GM23248 (cell line): Measurements from ENCODE around the gene TXNL4B. TPM values are rescaled to one million over a fixed set of nuclear protein-coding genes. Genes with fewer than 3 reads are reported as not detected.

ENCODE experiments used
- DNase-seq: peaks from one replicate; pipeline ENCODE4 v3.0.0-alpha.2; 2015
- H2AFZ ChIP-seq: fragments of 200-600 bp; sonication (generic); 2 replicates; pipeline ENCODE4 v1.6.1; 2016; ENCODE audit warnings: antibody characterized with exemption
- H3F3A ChIP-seq: fragments of 200-600 bp; sonication (generic); 2 replicates; pipeline ENCODE4 v1.6.1; 2016; ENCODE audit warnings: mild to moderate bottlenecking, antibody characterized with exemption, mixed run types; ENCODE audit not compliant: insufficient read depth
- H3K27ac ChIP-seq: fragments of 200-600 bp; sonication (generic); 2 replicates; pipeline ENCODE4 v1.5.1; 2016; ENCODE audit warnings: mild to moderate bottlenecking
- H3K27me3 ChIP-seq: fragments of 200-600 bp; sonication (generic); replicated peaks from 2 replicates; pipeline ENCODE4 v1.6.1; 2016; ENCODE audit warnings: mild to moderate bottlenecking; ENCODE audit not compliant: insufficient read depth
- H3K36me3 ChIP-seq: fragments of 200-600 bp; sonication (generic); 2 replicates; pipeline ENCODE4 v1.6.1; 2016; ENCODE audit warnings: low read depth, mild to moderate bottlenecking
- H3K4me1 ChIP-seq: fragments of 200-600 bp; sonication (generic); 2 replicates; pipeline ENCODE4 v1.6.1; 2016; ENCODE audit warnings: mild to moderate bottlenecking; ENCODE audit not compliant: insufficient read depth
- H3K4me2 ChIP-seq: fragments of 200-600 bp; sonication (generic); one replicate; pipeline ENCODE4 v1.6.1; 2016; ENCODE audit warnings: mild to moderate bottlenecking; ENCODE audit not compliant: unreplicated experiment
- H3K4me3 ChIP-seq: fragments of 200-600 bp; sonication (generic); 2 replicates; pipeline ENCODE4 v1.5.1; 2016; ENCODE audit warnings: mild to moderate bottlenecking
- H3K79me2 ChIP-seq: fragments of 200-600 bp; sonication (generic); 2 replicates; pipeline ENCODE4 v1.6.1; 2016; ENCODE audit warnings: mild to moderate bottlenecking; ENCODE audit not compliant: insufficient read depth
- H3K9ac ChIP-seq: fragments of 200-600 bp; sonication (generic); 2 replicates; pipeline ENCODE4 v1.6.1; 2016; ENCODE audit warnings: mild to moderate bottlenecking
- H3K9me2 ChIP-seq: fragments of 200-600 bp; sonication (generic); 2 replicates; pipeline ENCODE4 v1.6.1; 2016; ENCODE audit warnings: mixed run types, mild to moderate bottlenecking, moderate library complexity; ENCODE audit not compliant: insufficient read depth
- H3K9me3 ChIP-seq: fragments of 200-600 bp; sonication (generic); one replicate; pipeline ENCODE4 v1.6.1; 2017; ENCODE audit warnings: low read depth
- H4K20me1 ChIP-seq: fragments of 200-600 bp; sonication (generic); 2 replicates; pipeline ENCODE4 v1.6.0; 2016; ENCODE audit not compliant: insufficient read depth
- EZH2 ChIP-seq: fragments of 200-600 bp; sonication (generic); IDR thresholded peaks from 2 replicates; pipeline ENCODE4 v1.6.1; 2018; ENCODE audit warnings: antibody characterized with exemption, mild to moderate bottlenecking; ENCODE audit not compliant: insufficient read depth, poor library complexity, severe bottlenecking
- EZH2phosphoT487 ChIP-seq: fragments of 200-600 bp; sonication (generic); IDR thresholded peaks from 2 replicates; pipeline ENCODE4 v1.6.1; 2018; ENCODE audit warnings: antibody characterized with exemption, moderate library complexity, mild to moderate bottlenecking, low read depth; ENCODE audit not compliant: insufficient read depth
- WGBS, 2 experiments: methylation state at CpG; one replicate each; pipeline ENCODE4 v1.1.6; 2015 to 2017; ENCODE audit warnings: low lambda C conversion rate in 2 of 2, low coverage in 1 of 2; ENCODE audit errors: missing lambda C conversion rate in 2 of 2; 5-methylcytosine and 5-hydroxymethylcytosine counted together
- in situ Hi-C: fragments of 300-500 bp; cut with MboI; formaldehyde crosslinking; loops from 2 replicates; pipeline ENCODE4 v1.15.0; 2020
- polyA plus RNA-seq: library from polyadenylated mRNA; unstranded; fragments of >200 nt; fragmentation: Nextera tagmentation; extraction: Ambion mirVana; gene quantifications from 2 replicates; pipeline ENCODE4 v1.2.1, GENCODE V29; 2016
- total RNA-seq: library from RNA; depleted of rRNA; stranded (reverse); fragments of >200 nt; shearing (Covaris generic); gene quantifications from 2 replicates; pipeline ENCODE4 v1.2.3, GENCODE V29; 2014

The TXNL4B gene
- total and polyA plus RNA-seq, 2 experiments from 2014 or later: 6.6 to 9.1 TPM

DNA sequence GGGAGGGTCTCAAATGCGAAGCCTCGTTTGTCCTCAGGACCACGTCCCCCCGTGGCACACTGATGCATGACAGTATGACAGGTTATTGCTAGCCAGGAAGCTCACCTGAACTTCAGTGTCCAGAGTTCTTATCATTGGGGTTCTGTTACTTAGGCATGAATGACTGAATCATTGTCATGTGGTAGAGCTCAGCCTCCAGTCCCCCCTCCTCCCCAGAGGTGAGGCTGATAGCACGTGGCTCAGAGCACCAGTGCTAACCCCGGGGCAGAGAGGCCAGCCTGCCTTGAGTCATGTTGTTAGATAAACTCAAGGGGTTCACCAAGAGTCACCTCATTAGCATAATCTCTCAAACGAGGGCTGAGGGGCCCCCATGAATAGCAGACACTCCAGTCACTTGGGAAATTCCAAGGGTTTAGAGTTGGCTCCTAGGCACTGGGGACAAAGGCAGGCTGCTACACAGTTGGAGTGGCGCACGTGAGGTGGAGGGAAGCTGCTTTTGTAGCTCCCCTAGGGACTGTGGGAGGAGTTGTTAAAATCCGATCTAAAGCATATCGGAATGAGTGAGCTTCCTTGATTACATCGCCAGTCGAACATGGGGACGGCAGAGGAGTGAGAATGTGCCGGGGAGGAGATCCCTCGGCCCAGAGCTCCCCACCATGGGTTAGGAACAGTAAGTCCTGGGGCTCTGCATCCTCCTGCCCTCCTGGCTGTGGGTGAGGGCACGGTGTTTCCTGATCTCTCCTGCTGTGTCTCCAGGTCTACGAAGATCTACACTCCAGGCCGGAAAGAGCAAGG is 18.4 kb upstream of the TXNL4B start:
- no peak for DNase-seq
- no peaks in the 10 kb centered on the region for H4K20me1 ChIP-seq
- WGBS, 2 experiments: 86 to 92% methylated on average over 19 of the region's 19 CpGs
- TF ChIP-seq EZH2phosphoT487 (no peak), EZH2 (no peak)
- H3F3A ChIP-seq: no peaks in the 10 kb centered on the region
- H3K9ac ChIP-seq: no peak overlapping the region
- no peak overlapping the region for H3K27ac ChIP-seq
- H3K79me2 ChIP-seq: no peaks in the 10 kb centered on the region
- H3K9me3 ChIP-seq: no peaks in the 10 kb centered on the region
- H3K9me2 ChIP-seq: no peaks in the 10 kb centered on the region
- peaks cover 19% of the 10 kb centered on the region for H3K36me3 ChIP-seq
- H3K27me3 ChIP-seq: no peaks in the 10 kb centered on the region
- no peaks in the 10 kb centered on the region for H3K4me1 ChIP-seq
- H3K4me3 ChIP-seq: no peak overlapping the region
- in situ Hi-C loops: no loop called here
- no peak overlapping the region for H2AFZ ChIP-seq
- no peak overlapping the region for H3K4me2 ChIP-seq

DNA sequence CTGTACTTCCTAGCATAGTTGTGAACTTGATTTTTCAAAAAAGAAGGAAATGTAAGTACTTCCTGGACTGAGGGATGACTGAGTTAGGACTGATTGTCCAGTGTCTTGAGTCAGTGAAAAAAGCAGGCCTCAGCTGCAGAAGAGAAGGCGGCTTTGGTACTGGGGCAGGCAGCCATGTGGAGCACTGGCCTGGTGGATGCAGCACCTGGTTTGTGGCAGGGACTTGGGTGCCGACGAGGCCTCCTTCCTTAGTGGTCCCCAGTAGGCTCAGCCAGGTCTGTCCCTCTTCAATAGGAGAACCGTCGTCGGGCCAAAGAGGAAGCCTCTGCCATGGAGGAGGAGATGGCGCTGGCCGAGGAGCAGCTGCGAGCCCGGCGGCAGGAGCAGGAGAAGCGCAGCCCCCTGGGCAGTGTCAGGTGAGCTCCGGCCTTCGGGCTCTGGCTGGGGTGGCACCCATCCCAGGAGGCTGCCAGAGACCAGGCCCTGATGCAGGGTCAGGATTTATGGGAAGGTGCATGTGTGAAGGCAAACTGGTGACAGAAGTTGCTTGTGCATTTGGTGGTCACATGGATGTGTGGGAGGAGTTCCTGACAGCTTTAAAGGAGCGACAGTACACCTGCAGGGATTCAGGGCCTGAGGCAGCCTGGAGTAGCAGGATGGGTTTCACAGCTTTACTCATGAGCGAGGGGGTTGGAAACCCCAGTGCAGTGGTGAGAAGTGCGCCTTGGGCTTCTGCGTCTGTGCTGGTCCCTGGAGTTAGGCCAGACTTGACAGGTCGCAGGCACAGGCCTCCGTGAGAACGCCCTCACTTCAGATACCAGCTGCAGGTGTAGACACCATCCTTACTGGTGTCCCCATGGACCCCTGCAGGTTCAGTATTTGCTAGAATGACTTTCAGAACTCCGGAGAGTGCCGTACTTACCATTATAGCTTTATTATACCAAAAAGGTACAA is 17.5 kb upstream of the TXNL4B start:
- no peaks in the 10 kb centered on the region for H3K27me3 ChIP-seq
- no peak overlapping the region for H3K9ac ChIP-seq
- DNase-seq: no peak
- no peak overlapping the region for H3K4me3 ChIP-seq
- H3F3A ChIP-seq: no peaks in the 10 kb centered on the region
- H2AFZ ChIP-seq: no peak overlapping the region
- in situ Hi-C loops: no loop called here
- H3K4me2 ChIP-seq: no peak overlapping the region
- no peak for TF ChIP-seq EZH2phosphoT487
- TF ChIP-seq EZH2: no peak
- no peaks in the 10 kb centered on the region for H3K79me2 ChIP-seq
- H3K36me3 ChIP-seq: peaks cover 21% of the 10 kb centered on the region
- H3K4me1 ChIP-seq: no peaks in the 10 kb centered on the region
- WGBS, 2 experiments: 97 to 98% methylated on average over 23 of the region's 23 CpGs
- H4K20me1 ChIP-seq: no peaks in the 10 kb centered on the region
- no peak overlapping the region for H3K27ac ChIP-seq
- no peaks in the 10 kb centered on the region for H3K9me3 ChIP-seq
- H3K9me2 ChIP-seq: no peaks in the 10 kb centered on the region

DNA sequence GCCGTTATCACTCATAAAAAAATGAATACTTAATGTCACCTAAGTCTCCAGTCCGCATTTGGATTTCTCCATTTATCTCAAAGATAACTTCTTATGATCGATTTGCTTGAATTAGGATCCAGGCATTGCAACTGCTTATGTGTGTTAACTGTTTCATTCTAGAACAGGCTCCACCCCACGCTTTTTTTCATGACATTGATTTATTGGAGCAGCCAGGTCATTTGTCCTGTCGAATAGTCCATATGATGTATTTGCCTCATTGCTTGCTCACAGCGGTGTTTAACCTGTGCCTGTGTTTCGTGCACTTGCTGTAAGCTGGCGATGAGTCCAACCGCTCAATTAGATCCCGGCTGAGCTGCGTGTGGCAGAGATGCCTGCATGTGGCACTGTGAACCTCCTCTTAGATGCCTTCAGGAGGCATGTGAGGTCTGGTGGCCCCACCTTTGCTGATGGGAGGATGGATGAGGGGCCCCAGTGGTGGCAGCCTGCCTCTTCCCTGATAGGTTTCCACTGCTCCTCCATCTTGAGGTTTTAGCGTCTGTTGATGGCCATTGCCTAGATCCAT is 16.6 kb upstream of the TXNL4B start:
- no peaks in the 10 kb centered on the region for H4K20me1 ChIP-seq
- TF ChIP-seq EZH2 (no peak), EZH2phosphoT487 (no peak)
- no peaks in the 10 kb centered on the region for H3K27me3 ChIP-seq
- H3K9me3 ChIP-seq: no peaks in the 10 kb centered on the region
- H3K27ac ChIP-seq: no peak overlapping the region
- 92% methylated on average over 12 of the region's 12 CpGs for WGBS, 2 experiments
- H3K79me2 ChIP-seq: no peaks in the 10 kb centered on the region
- in situ Hi-C loops: no loop called here
- no peak for DNase-seq
- H3K4me2 ChIP-seq: no peak overlapping the region
- no peaks in the 10 kb centered on the region for H3F3A ChIP-seq
- no peaks in the 10 kb centered on the region for H3K9me2 ChIP-seq
- H3K4me3 ChIP-seq: no peak overlapping the region
- no peak overlapping the region for H3K9ac ChIP-seq
- H3K4me1 ChIP-seq: no peaks in the 10 kb centered on the region
- peaks cover 22% of the 10 kb centered on the region for H3K36me3 ChIP-seq
- no peak overlapping the region for H2AFZ ChIP-seq

DNA sequence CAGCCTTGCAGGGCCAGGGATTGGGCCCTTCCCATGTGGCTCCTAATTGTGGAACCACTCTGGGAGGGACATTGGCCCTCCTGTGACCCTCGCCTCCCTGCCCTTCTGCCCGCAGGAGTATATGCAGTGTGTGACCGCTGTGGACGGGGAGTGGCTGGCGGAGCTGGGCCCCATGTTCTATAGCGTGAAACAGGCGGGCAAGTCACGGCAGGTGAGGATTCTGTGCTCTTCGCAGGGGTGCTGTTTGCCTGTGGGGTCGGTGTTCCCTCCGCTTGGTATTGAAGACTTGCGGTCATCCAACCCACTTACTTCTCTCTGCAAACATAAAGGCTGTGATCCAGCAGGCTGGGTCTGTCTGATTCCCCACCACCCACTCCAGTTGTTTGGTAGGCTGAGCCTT is 15.9 kb upstream of the TXNL4B start:
- TF ChIP-seq EZH2phosphoT487 (no peak), EZH2 (no peak)
- peaks cover 28% of the 10 kb centered on the region for H3K36me3 ChIP-seq
- no peaks in the 10 kb centered on the region for H3K4me1 ChIP-seq
- H3F3A ChIP-seq: no peaks in the 10 kb centered on the region
- H3K27ac ChIP-seq: no peak overlapping the region
- no peak overlapping the region for H3K4me2 ChIP-seq
- no peak overlapping the region for H2AFZ ChIP-seq
- no peaks in the 10 kb centered on the region for H3K9me2 ChIP-seq
- in situ Hi-C loops: no loop called here
- no peaks in the 10 kb centered on the region for H3K79me2 ChIP-seq
- no peaks in the 10 kb centered on the region for H3K9me3 ChIP-seq
- WGBS, 2 experiments: 95 to 96% methylated on average over 12 of the region's 12 CpGs
- no peaks in the 10 kb centered on the region for H4K20me1 ChIP-seq
- DNase-seq: no peak
- H3K9ac ChIP-seq: no peak overlapping the region
- no peak overlapping the region for H3K4me3 ChIP-seq
- H3K27me3 ChIP-seq: no peaks in the 10 kb centered on the region
